Small intestine (tissue), 7 donors: Measurements from ENCODE around the gene AUTS2. TPM values are rescaled to one million over a fixed set of nuclear protein-coding genes. Genes with fewer than 3 reads are reported as not detected.

ENCODE experiments used
- DNase-seq, 2 donors: peaks; one replicate each; pipeline versions ENCODE4 v3.0.0 to v3.0.0-alpha.2; 2013
- FAIRE-seq: peaks from 2 replicates; lab custom pipeline; 2012; peaks lifted over from hg19 to GRCh38; lab: Jason Lieb, UNC
- H3K27ac ChIP-seq, 3 donors: one replicate each; pipeline ENCODE4 v1.5.1; 2013; ENCODE audit warnings: low read length in 2 of 3, mild to moderate bottlenecking in 2 of 3, control low read depth in 1 of 3, inconsistent platforms in 1 of 3, low read depth in 1 of 3, moderate library complexity in 1 of 3
- H3K27me3 ChIP-seq, 3 donors: one replicate each; pipeline ENCODE4 v1.6.1; 2013; ENCODE audit warnings: low read length in 3 of 3, inconsistent platforms in 1 of 3; ENCODE audit not compliant: control insufficient read depth in 3 of 3, insufficient read depth in 3 of 3
- H3K36me3 ChIP-seq, 3 donors: one replicate each; pipeline ENCODE4 v1.6.1; 2013; ENCODE audit warnings: low read length in 3 of 3, inconsistent platforms in 1 of 3, low read depth in 1 of 3, mild to moderate bottlenecking in 1 of 3, moderate library complexity in 1 of 3; ENCODE audit not compliant: control insufficient read depth in 3 of 3, insufficient read depth in 2 of 3
- H3K4me1 ChIP-seq, 3 donors: one replicate each; pipeline ENCODE4 v1.6.1; 2013; ENCODE audit warnings: low read length in 2 of 3, inconsistent platforms in 1 of 3, low read depth in 1 of 3, mild to moderate bottlenecking in 1 of 3, moderate library complexity in 1 of 3; ENCODE audit not compliant: control insufficient read depth in 3 of 3, insufficient read depth in 2 of 3
- H3K4me3 ChIP-seq, 3 donors: one replicate each; pipeline ENCODE4 v1.5.1; 2013; ENCODE audit warnings: low read length in 3 of 3, control low read depth in 1 of 3, inconsistent platforms in 1 of 3, low read depth in 1 of 3, mild to moderate bottlenecking in 1 of 3, moderate library complexity in 1 of 3
- H3K9me3 ChIP-seq, 2 donors: one replicate each; pipeline ENCODE4 v1.6.1; 2013; ENCODE audit warnings: low read depth in 1 of 2, low read length in 1 of 2; ENCODE audit not compliant: control insufficient read depth in 2 of 2, insufficient read depth in 1 of 2
- WGBS, 3 donors: extraction: QIAGEN DNeasy Blood & Tissue Kit; methylation state at CpG; one replicate each; pipeline ENCODE4 v1.1.7; 2013; 5-methylcytosine and 5-hydroxymethylcytosine counted together
- polyA plus RNA-seq, 4 donors: library from polyadenylated mRNA; stranded (reverse) in 3 of 4; unstranded in 1 of 4; fragments of 200-250 nt in 3 of 4; fragments of 120-200 nt in 1 of 4; gene quantifications; one replicate each; pipeline versions ENCODE4 v1.2.1 to v1.2.3, GENCODE V29; 2013
- donor health status: healthy with polysubstance abuse.
- donor health status: control.
- donor health status: control.
- donor health status: Bipolar disorder and iron deficiency.
- donor health status: healthy.

The AUTS2 gene
- polyA plus RNA-seq, 4 donors = 4.9 to 43.5 (median 13.6) TPM

GRCh38 chr7:70076325-70076724 is 478.1 kb downstream of the AUTS2 start:
- no peaks in the 10 kb centered on the region for H3K36me3 ChIP-seq
- no peak for DNase-seq
- no peak for FAIRE-seq
- H3K27ac ChIP-seq = no peak overlapping the region
- 71 to 80% (median 78%) methylated on average over 1 of the region's 1 CpG for WGBS, 3 donors
- peaks cover 0 to 9% (median 6%) of the 10 kb centered on the region in 3 donors for H3K4me1 ChIP-seq
- no peak overlapping the region for H3K4me3 ChIP-seq
- H3K9me3 ChIP-seq = no peaks in the 10 kb centered on the region
- no peaks in the 10 kb centered on the region for H3K27me3 ChIP-seq

GRCh38 chr7:70082099-70082611 is 483.9 kb downstream of the AUTS2 start:
- no peak overlapping the region for H3K4me3 ChIP-seq
- H3K4me1 ChIP-seq = no peaks in the 10 kb centered on the region
- DNase-seq (no peak), FAIRE-seq (no peak)
- H3K9me3 ChIP-seq = peaks cover 0 to 4% of the 10 kb centered on the region in 2 donors
- H3K36me3 ChIP-seq = no peaks in the 10 kb centered on the region
- H3K27me3 ChIP-seq = no peaks in the 10 kb centered on the region
- WGBS, 3 donors = 65 to 82% (median 73%) methylated on average over 5 of the region's 5 CpGs
- no peak overlapping the region for H3K27ac ChIP-seq

- Histone ChIP-seq H3K27ac (no peak overlapping the region), H3K36me3 (no peaks in the 10 kb centered on the region), H3K4me1 (peaks cover 0 to 8% (median 3%) of the 10 kb centered on the region in 3 donors), H3K4me3 (no peak overlapping the region), H3K9me3 (peaks cover 0 to 1% of the 10 kb centered on the region in 2 donors), H3K27me3 (no peaks in the 10 kb centered on the region)
- 88 to 94% (median 92%) methylated on average over 2 of the region's 2 CpGs for WGBS, 3 donors
- FAIRE-seq (no peak), DNase-seq (no peak)
Measured at GRCh38 chr7:70091362-70091761, 493.1 kb downstream of the AUTS2 start.

GRCh38 chr7:70092314-70093204 is 494.3 kb downstream of the AUTS2 start:
- H3K4me3 ChIP-seq = no peak overlapping the region
- FAIRE-seq (no peak), DNase-seq (peak in 1 of 2 donors; percentile 9)
- H3K9me3 ChIP-seq = no peaks in the 10 kb centered on the region
- peaks cover 0 to 8% (median 3%) of the 10 kb centered on the region in 3 donors for H3K4me1 ChIP-seq
- H3K36me3 ChIP-seq = no peaks in the 10 kb centered on the region
- no peaks in the 10 kb centered on the region for H3K27me3 ChIP-seq
- H3K27ac ChIP-seq = no peak overlapping the region
- WGBS, 3 donors = 17 to 47% (median 20%) methylated on average over 12 of the region's 12 CpGs

- FAIRE-seq (no peak), DNase-seq (peak; percentile 54 to 87)
- Histone ChIP-seq H3K27ac (peak overlapping the region in 1 of 3 donors; percentile 14), H3K4me3 (no peak overlapping the region), H3K27me3 (no peaks in the 10 kb centered on the region), H3K36me3 (no peaks in the 10 kb centered on the region), H3K4me1 (peaks cover 3 to 8% (median 3%) of the 10 kb centered on the region in 3 donors), H3K9me3 (no peaks in the 10 kb centered on the region)
- 10 to 68% (median 27%) methylated on average over 4 of the region's 4 CpGs for WGBS, 3 donors
Measured at GRCh38 chr7:70093205-70093904, 495.1 kb downstream of the AUTS2 start.

- no peaks in the 10 kb centered on the region for H3K36me3 ChIP-seq
- WGBS, 3 donors = 83 to 84% (median 84%) methylated on average over 3 of the region's 3 CpGs
- H3K27me3 ChIP-seq = no peaks in the 10 kb centered on the region
- DNase-seq (no peak), FAIRE-seq (no peak)
- no peaks in the 10 kb centered on the region for H3K9me3 ChIP-seq
- no peak overlapping the region for H3K27ac ChIP-seq
- H3K4me3 ChIP-seq = no peak overlapping the region
- peaks cover 3 to 8% (median 3%) of the 10 kb centered on the region in 3 donors for H3K4me1 ChIP-seq
Measured at GRCh38 chr7:70094831-70095230, 496.6 kb downstream of the AUTS2 start.

- FAIRE-seq = no peak
- DNase-seq = peak in 1 of 2 donors; percentile 15
- 20 to 56% (median 39%) methylated on average over 2 of the region's 2 CpGs for WGBS, 3 donors
Measured at GRCh38 chr7:70097645-70098044, 499.4 kb downstream of the AUTS2 start.

GRCh38 chr7:70098133-70098561 is 499.9 kb downstream of the AUTS2 start:
- Histone ChIP-seq H3K9me3 (no peaks in the 10 kb centered on the region), H3K4me3 (no peak overlapping the region), H3K4me1 (peaks cover 0 to 8% (median 3%) of the 10 kb centered on the region in 3 donors), H3K36me3 (no peaks in the 10 kb centered on the region), H3K27ac (no peak overlapping the region), H3K27me3 (no peaks in the 10 kb centered on the region)
- peak; percentile 35 for DNase-seq
- WGBS, 3 donors = 17 to 37% (median 26%) methylated on average over 3 of the region's 3 CpGs
- no peak for FAIRE-seq

More at GRCh38 chr7:70097645-70098044, 499.4 kb downstream of the AUTS2 start:
- no peaks in the 10 kb centered on the region for H3K27me3 ChIP-seq
- H3K27ac ChIP-seq = no peak overlapping the region
- H3K4me3 ChIP-seq = no peak overlapping the region
- H3K4me1 ChIP-seq = peaks cover 3 to 8% (median 3%) of the 10 kb centered on the region in 3 donors
- H3K9me3 ChIP-seq = no peaks in the 10 kb centered on the region
- H3K36me3 ChIP-seq = no peaks in the 10 kb centered on the region
